GM23338 (cell line): ENCODE data around the gene RGL1. TPM values are rescaled to one million over a fixed set of nuclear protein-coding genes. Genes with fewer than 3 reads are reported as not detected.

Source experiments
- ATAC-seq: fragments of 200-7000 bp; cut with Tn5 transposase; 3 replicates; pipeline ENCODE4 v1.9.1; 2020
- DNase-seq: peaks from one replicate; pipeline ENCODE4 v3.0.0-alpha.2; 2015; ENCODE audit warnings: low spot score
- H2AFZ ChIP-seq: fragments of 200-600 bp; sonication (generic); 2 replicates; pipeline ENCODE4 v1.8.0; 2016; ENCODE audit warnings: antibody characterized with exemption, mild to moderate bottlenecking, moderate library complexity
- H3F3A ChIP-seq: fragments of 200-600 bp; sonication (generic); replicated peaks from 2 replicates; pipeline ENCODE4 v1.8.0; 2017; ENCODE audit warnings: antibody characterized with exemption, mixed run types, low read depth
- H3K27ac ChIP-seq: fragments of 200-600 bp; sonication (generic); 2 replicates; pipeline ENCODE4 v1.6.1; 2016; ENCODE audit warnings: low read depth
- H3K27me3 ChIP-seq: fragments of 200-600 bp; sonication (generic); 2 replicates; pipeline ENCODE4 v1.8.0; 2016; ENCODE audit warnings: mild to moderate bottlenecking, mixed run types, moderate library complexity; ENCODE audit not compliant: insufficient read depth
- H3K36me3 ChIP-seq: fragments of 200-600 bp; sonication (generic); 2 replicates; pipeline ENCODE4 v1.8.0; 2016; ENCODE audit warnings: mild to moderate bottlenecking; ENCODE audit not compliant: insufficient read depth
- H3K4me1 ChIP-seq: fragments of 200-600 bp; sonication (generic); 2 replicates; pipeline ENCODE4 v1.8.0; 2016; ENCODE audit warnings: mild to moderate bottlenecking, moderate library complexity; ENCODE audit not compliant: insufficient read depth
- H3K4me2 ChIP-seq: fragments of 200-600 bp; sonication (generic); 2 replicates; pipeline ENCODE4 v1.7.1; 2017; ENCODE audit warnings: mixed run types
- H3K4me3 ChIP-seq: fragments of 200-600 bp; sonication (generic); 2 replicates; pipeline ENCODE4 v1.6.1; 2016; ENCODE audit warnings: mixed run types
- H3K79me2 ChIP-seq: fragments of 200-600 bp; sonication (generic); replicated peaks from 2 replicates; pipeline ENCODE4 v1.8.0; 2017; ENCODE audit warnings: mild to moderate bottlenecking; ENCODE audit not compliant: insufficient read depth
- H3K9me2 ChIP-seq: fragments of 200-600 bp; sonication (generic); 2 replicates; pipeline ENCODE4 v1.8.0; 2017; ENCODE audit not compliant: insufficient read depth
- H4K20me1 ChIP-seq: fragments of 200-600 bp; sonication (generic); replicated peaks from 2 replicates; pipeline ENCODE4 v1.8.0; 2017; ENCODE audit warnings: mild to moderate bottlenecking; ENCODE audit not compliant: insufficient read depth
- H3K27ac Mint-ChIP-seq: 2 replicates; pipeline ENCODE4 v1.8.0; 2020; ENCODE audit warnings: inconsistent platforms, mild to moderate bottlenecking, moderate library complexity, mixed read lengths
- H3K27me3 Mint-ChIP-seq: 3 replicates; pipeline ENCODE4 v1.8.0; 2022; ENCODE audit warnings: low read depth, mild to moderate bottlenecking, moderate library complexity, mixed read lengths, inconsistent platforms; ENCODE audit not compliant: insufficient read depth, poor library complexity
- H3K36me3 Mint-ChIP-seq: 3 replicates; pipeline ENCODE4 v1.8.0; 2021; ENCODE audit warnings: low read depth, mild to moderate bottlenecking, inconsistent platforms, moderate library complexity, mixed read lengths
- H3K4me1 Mint-ChIP-seq: 3 replicates; pipeline ENCODE4 v1.8.0; 2020; ENCODE audit warnings: mild to moderate bottlenecking, inconsistent platforms, mixed read lengths
- H3K4me3 Mint-ChIP-seq: 3 replicates; pipeline ENCODE4 v1.8.0; 2021; ENCODE audit warnings: moderate library complexity, mild to moderate bottlenecking, inconsistent platforms, mixed read lengths
- H3K9me3 Mint-ChIP-seq: 3 replicates; pipeline ENCODE4 v1.8.0; 2020; ENCODE audit warnings: moderate library complexity, mild to moderate bottlenecking, inconsistent platforms, mixed read lengths
- CREB1 ChIP-seq: fragments of 250-450 bp; sonication (Bioruptor Pico); IDR thresholded peaks from 2 replicates; pipeline ENCODE4 v1.5.0; 2020; ENCODE audit warnings: low read depth, mild to moderate bottlenecking, moderate library complexity
- EZH2 ChIP-seq: fragments of 200-600 bp; sonication (generic); IDR thresholded peaks from one replicate; pipeline ENCODE4 v1.8.0; 2017; ENCODE audit warnings: antibody characterized with exemption, mild to moderate bottlenecking, low read depth; ENCODE audit not compliant: unreplicated experiment
- EZH2phosphoT487 ChIP-seq: fragments of 200-600 bp; sonication (generic); IDR thresholded peaks from one replicate; pipeline ENCODE4 v1.8.1; 2018; ENCODE audit warnings: antibody characterized with exemption; ENCODE audit not compliant: unreplicated experiment
- JUNB ChIP-seq: IDR thresholded peaks from one replicate; pipeline ENCODE4 v1.6.1; 2016; ENCODE audit warnings: antibody characterized with exemption; ENCODE audit not compliant: unreplicated experiment
- NANOG ChIP-seq: IDR thresholded peaks from 2 replicates; pipeline ENCODE4 v1.6.1; 2016; ENCODE audit warnings: antibody characterized with exemption, borderline replicate concordance
- POLR2AphosphoS5 ChIP-seq: IDR thresholded peaks from 2 replicates; pipeline ENCODE4 v1.6.1; 2016; ENCODE audit warnings: antibody characterized with exemption, low read depth
- REST ChIP-seq: IDR thresholded peaks from one replicate; pipeline ENCODE4 v1.6.1; 2018; ENCODE audit warnings: antibody characterized with exemption; ENCODE audit not compliant: unreplicated experiment
- STAT1 ChIP-seq: IDR thresholded peaks from one replicate; pipeline ENCODE4 v1.6.1; 2016; ENCODE audit warnings: antibody characterized with exemption; ENCODE audit not compliant: unreplicated experiment
- ZNF114 ChIP-seq: fragments of 250-450 bp; sonication (Bioruptor Pico); IDR thresholded peaks from 2 replicates; pipeline ENCODE4 v1.5.0; 2020; ENCODE audit warnings: mild to moderate bottlenecking, moderate library complexity
- ZNF331 ChIP-seq: fragments of 250-450 bp; sonication (Bioruptor Pico); IDR thresholded peaks from 2 replicates; pipeline ENCODE4 v1.5.0; 2020; ENCODE audit warnings: low read depth, mild to moderate bottlenecking, moderate library complexity
- ZNF462 ChIP-seq: fragments of 250-450 bp; sonication (Bioruptor Pico); IDR thresholded peaks from 2 replicates; pipeline ENCODE4 v1.5.0; 2020; ENCODE audit warnings: mild to moderate bottlenecking, moderate library complexity
- polyA plus RNA-seq: library from polyadenylated mRNA; unstranded; fragments of >200 nt; fragmentation: Nextera tagmentation; extraction: Ambion mirVana; gene quantifications from 2 replicates; pipeline ENCODE4 v1.2.1, GENCODE V29; 2016
- total RNA-seq: library from RNA; depleted of rRNA; stranded (reverse); fragments of >200 nt; shearing (Covaris generic); gene quantifications from 2 replicates; pipeline ENCODE4 v1.2.3, GENCODE V29; 2014

Gene RGL1
- total and polyA plus RNA-seq, 2 experiments from 2014 or later, result 0.91 to 2.6 TPM

- Histone ChIP-seq H3K27me3 (no peaks in the 10 kb centered on the region), H3K9me2 (no peaks in the 10 kb centered on the region), H4K20me1 (no peaks in the 10 kb centered on the region), H3K4me1 (no peaks in the 10 kb centered on the region), H3K4me3 (no peak overlapping the region), H3F3A (no peaks in the 10 kb centered on the region), H3K27ac (no peak overlapping the region), H3K4me2 (no peak overlapping the region), H3K79me2 (no peaks in the 10 kb centered on the region), H2AFZ (no peak overlapping the region), H3K36me3 (no peaks in the 10 kb centered on the region)
- ATAC-seq, result no peak
- H3K4me3 Mint-ChIP-seq, result no peak overlapping the region
- no peak for DNase-seq
- no peak overlapping the region for H3K27ac Mint-ChIP-seq
- no peaks in the 10 kb centered on the region for H3K4me1 Mint-ChIP-seq
- H3K36me3 Mint-ChIP-seq, result no peaks in the 10 kb centered on the region
- TF ChIP-seq ZNF331 (CRISPR knock-in tag), result no peak
- no peak for TF ChIP-seq EZH2
- TF ChIP-seq JUNB, result no peak
- no peak for TF ChIP-seq POLR2AphosphoS5
- no peaks in the 10 kb centered on the region for H3K27me3 Mint-ChIP-seq
- no peaks in the 10 kb centered on the region for H3K9me3 Mint-ChIP-seq
Observed at GRCh38 chr1:183901748-183902330, 96.9 kb downstream of the RGL1 start.

GRCh38 chr1:183903101-183903500 lies 98.2 kb downstream of the RGL1 start:
- Mint-ChIP-seq H3K9me3 (no peaks in the 10 kb centered on the region; the same call in 2 of the 3 replicates), H3K27me3 (no peaks in the 10 kb centered on the region), H3K27ac (no peak overlapping the region), H3K4me3 (no peak overlapping the region), H3K4me1 (no peaks in the 10 kb centered on the region), H3K36me3 (no peaks in the 10 kb centered on the region)
- DNase-seq (no peak), ATAC-seq (no peak)
- no peak overlapping the region for H2AFZ ChIP-seq
- no peaks in the 10 kb centered on the region for H3K36me3 ChIP-seq
- no peaks in the 10 kb centered on the region for H3K4me1 ChIP-seq
- H3K9me2 ChIP-seq, result no peaks in the 10 kb centered on the region
- no peak overlapping the region for H3K4me3 ChIP-seq
- no peaks in the 10 kb centered on the region for H3K79me2 ChIP-seq
- H3K27ac ChIP-seq, result no peak overlapping the region
- H3F3A ChIP-seq, result no peaks in the 10 kb centered on the region
- H3K27me3 ChIP-seq, result no peaks in the 10 kb centered on the region
- H3K4me2 ChIP-seq, result no peak overlapping the region
- H4K20me1 ChIP-seq, result no peaks in the 10 kb centered on the region
- TF ChIP-seq STAT1, result no peak
- TF ChIP-seq ZNF331 (CRISPR knock-in tag), result no peak
- no peak for TF ChIP-seq ZNF114 (CRISPR knock-in tag)
- no peak for TF ChIP-seq CREB1 (CRISPR knock-in tag)
- TF ChIP-seq ZNF462 (CRISPR knock-in tag), result no peak
- TF ChIP-seq EZH2, result no peak
- TF ChIP-seq REST, result no peak
- no peak for TF ChIP-seq JUNB
- TF ChIP-seq EZH2phosphoT487, result no peak
- no peak for TF ChIP-seq NANOG
